ENCODE results near the gene SARDH.
"Not testable (repeated sequence)": the region's sequence is repeated elsewhere in the genome, so short reads cannot be mapped to it uniquely, and the experiment has no call there.

Gene SARDH

GRCh38 chr9:133761641-133762248 lies 23.6 kb upstream of the SARDH start:
- DNase-seq (ENCODE audit: low read depth in 2 of 3, low spot score in 2 of 3) = no peak

GRCh38 chr9:133760713-133761290 lies 22.6 kb upstream of the SARDH start:
- DNase-seq (ENCODE audit: low read depth in 2 of 3, low spot score in 2 of 3) = no peak

GRCh38 chr9:133759946-133760345 lies 21.8 kb upstream of the SARDH start:
- DNase-seq (ENCODE audit: low read depth in 2 of 3, low spot score in 2 of 3) = no peak

- no peak for DNase-seq (ENCODE audit: low read depth in 2 of 3, low spot score in 2 of 3)
These were observed 21.2 kb upstream of the SARDH start for GRCh38 chr9:133759146-133759900.

GRCh38 chr9:133758228-133758627 lies 20.1 kb upstream of the SARDH start:
- DNase-seq (ENCODE audit: low read depth in 2 of 3, low spot score in 2 of 3) = no peak

GRCh38 chr9:133754688-133755227 lies 16.6 kb upstream of the SARDH start:
- no peak for DNase-seq (ENCODE audit: low read depth in 2 of 3, low spot score in 2 of 3)

- DNase-seq (ENCODE audit: low read depth in 2 of 3, low spot score in 2 of 3) = no peak
These were observed 16.0 kb upstream of the SARDH start for GRCh38 chr9:133754187-133754586.

GRCh38 chr9:133752739-133753446 lies 14.7 kb upstream of the SARDH start:
- DNase-seq (ENCODE audit: low read depth in 2 of 3, low spot score in 2 of 3) = no peak

GRCh38 chr9:133750982-133751649 lies 13.0 kb upstream of the SARDH start:
- DNase-seq (ENCODE audit: low read depth in 2 of 3, low spot score in 2 of 3) = no peak

GRCh38 chr9:133747309-133747708 lies 9.2 kb upstream of the SARDH start:
- no peak for DNase-seq (ENCODE audit: low read depth in 2 of 3, low spot score in 2 of 3)

- DNase-seq (ENCODE audit: low read depth in 2 of 3, low spot score in 2 of 3) = not testable (repeated sequence)
These were observed 6.4 kb upstream of the SARDH start for GRCh38 chr9:133744528-133744927.

GRCh38 chr9:133742849-133743444 lies 4.8 kb upstream of the SARDH start:
- DNase-seq (ENCODE audit: low read depth in 2 of 3, low spot score in 2 of 3) = peak; percentile 48 to 67 (median 53)

- DNase-seq (ENCODE audit: low read depth in 2 of 3, low spot score in 2 of 3) = no peak
These were observed 4.1 kb upstream of the SARDH start for GRCh38 chr9:133742251-133742650.

- no peak for DNase-seq (ENCODE audit: low read depth in 2 of 3, low spot score in 2 of 3)
These were observed 3.6 kb upstream of the SARDH start for GRCh38 chr9:133741716-133742115.

GRCh38 chr9:133740911-133741310 lies 2.8 kb upstream of the SARDH start:
- no peak for DNase-seq (ENCODE audit: low read depth in 2 of 3, low spot score in 2 of 3)

- no peak for DNase-seq (ENCODE audit: low read depth in 2 of 3, low spot score in 2 of 3)
These were observed 1.5 kb upstream of the SARDH start for GRCh38 chr9:133739408-133740280.

- DNase-seq (ENCODE audit: low read depth in 2 of 3, low spot score in 2 of 3) = no peak
These were observed 581 bp upstream of the SARDH start for GRCh38 chr9:133738640-133739225.

- no peak for DNase-seq (ENCODE audit: low read depth in 2 of 3, low spot score in 2 of 3)
These were observed 930 bp downstream of the SARDH start for GRCh38 chr9:133737071-133737773.

GRCh38 chr9:133735931-133736330 lies 2.2 kb downstream of the SARDH start:
- DNase-seq (ENCODE audit: low read depth in 2 of 3, low spot score in 2 of 3) = no peak
